Endothelial cell of umbilical vein (primary cell): ENCODE data around the gene HMGA1. TPM values are rescaled to one million over a fixed set of nuclear protein-coding genes. Genes with fewer than 3 reads are reported as not detected.

Source experiments
- BruUV-seq: library from RNA; stranded (reverse); fragments of 400-500 nt; replicated peaks from 2 replicates; lab custom pipeline; 2021; lab: Mats Ljungman, UMichigan
- CTCF ChIA-PET: fragments of 300-600, 350-600 bp; sonication (Branson Sonifier 250); formaldehyde crosslinking; loops from one replicate; lab custom pipeline; 2021; ENCODE audit warnings: antibody characterized with exemption, inconsistent platforms; lab: Charles Lee
- POLR2A ChIA-PET: fragments of 300-600, 350-600 bp; sonication (Branson Sonifier 250); formaldehyde crosslinking; loops from one replicate; lab custom pipeline; 2021; ENCODE audit warnings: antibody characterized with exemption, inconsistent platforms; lab: Charles Lee
- DNase-seq: peaks from one replicate; pipeline ENCODE4 v3.0.0-alpha.2; 2011; ENCODE audit warnings: low read depth, low spot score
- FAIRE-seq: peaks from 2 replicates; lab custom pipeline; 2011; peaks lifted over from hg19 to GRCh38; lab: Jason Lieb, UNC
- H2AFZ ChIP-seq: 2 replicates; pipeline ENCODE4 v1.6.0; 2012; ENCODE audit warnings: low read depth, low read length, control low read depth, inconsistent platforms
- H3K27ac ChIP-seq: 2 replicates; pipeline ENCODE4 v1.5.1; 2011; ENCODE audit warnings: low read depth, mild to moderate bottlenecking, control low read depth, low read length, moderate library complexity; ENCODE audit not compliant: insufficient read depth
- H3K27me3 ChIP-seq, 2 experiments: 2 replicates each; pipeline versions ENCODE4 v1.6.0 to v1.6.1; 2011; ENCODE audit warnings: low read length in 2 of 2, mixed read lengths in 1 of 2; ENCODE audit not compliant: control insufficient read depth in 2 of 2, insufficient read depth in 2 of 2
- H3K36me3 ChIP-seq, 2 experiments: 2 replicates in 1 of 2; 3 replicates in 1 of 2; pipeline ENCODE4 v1.5.1; 2011; ENCODE audit warnings: low read length in 2 of 2, mild to moderate bottlenecking in 1 of 2, moderate library complexity in 1 of 2; ENCODE audit not compliant: control insufficient read depth in 2 of 2, insufficient read depth in 2 of 2; ENCODE audit errors: extremely low read depth in 1 of 2
- H3K4me1 ChIP-seq: 3 replicates; pipeline ENCODE4 v1.5.1; 2011; ENCODE audit warnings: mild to moderate bottlenecking, low read length; ENCODE audit not compliant: control insufficient read depth, insufficient read depth; ENCODE audit errors: extremely low read depth
- H3K4me2 ChIP-seq: 2 replicates; pipeline ENCODE4 v1.6.1; 2011; ENCODE audit warnings: low read length, control low read depth, mixed read lengths; ENCODE audit not compliant: insufficient read depth
- H3K4me3 ChIP-seq, 3 experiments: fragments of 200-600 bp in 1 of 3; sonication (generic), shearing (Covaris generic) in 1 of 3; replicated peaks in 1 of 3; 2 replicates each; pipeline ENCODE4 v1.5.1; 2011 to 2016; ENCODE audit warnings: control low read depth in 3 of 3, low read length in 3 of 3, mild to moderate bottlenecking in 2 of 3, inconsistent platforms in 1 of 3, low read depth in 1 of 3, moderate library complexity in 1 of 3; ENCODE audit not compliant: insufficient read depth in 1 of 3
- H3K79me2 ChIP-seq: 2 replicates; pipeline ENCODE4 v1.6.0; 2012; ENCODE audit warnings: low read length, inconsistent platforms; ENCODE audit not compliant: control insufficient read depth, insufficient read depth
- H3K9ac ChIP-seq: replicated peaks from 2 replicates; pipeline ENCODE3; 2011; ENCODE audit warnings: low read length, control low read depth; ENCODE audit not compliant: insufficient read depth; ENCODE audit errors: extremely low read depth
- H3K9me1 ChIP-seq: replicated peaks from 3 replicates; pipeline ENCODE4 v1.6.0; 2011; ENCODE audit warnings: mild to moderate bottlenecking, low read length; ENCODE audit not compliant: control insufficient read depth, insufficient read depth; ENCODE audit errors: extremely low read depth
- H3K9me3 ChIP-seq: replicated peaks from 2 replicates; pipeline ENCODE4 v1.5.1; 2012; ENCODE audit warnings: low read length, inconsistent platforms; ENCODE audit not compliant: control insufficient read depth, insufficient read depth
- H4K20me1 ChIP-seq: replicated peaks from 2 replicates; pipeline ENCODE3; 2011; ENCODE audit warnings: mild to moderate bottlenecking, low read length; ENCODE audit not compliant: control insufficient read depth, insufficient read depth; ENCODE audit errors: extremely low read depth
- CTCF ChIP-seq, 2 donors: IDR thresholded peaks; 1 replicate in 1 of 2; 2 replicates in 1 of 2; pipeline ENCODE4 v1.5.1; 2011; ENCODE audit warnings: low read length in 2 of 2, mild to moderate bottlenecking in 2 of 2, moderate library complexity in 2 of 2, control low read depth in 1 of 2, inconsistent platforms in 1 of 2, low read depth in 1 of 2; ENCODE audit not compliant: insufficient read depth in 1 of 2; ENCODE audit errors: extremely low read depth in 1 of 2
- EZH2 ChIP-seq: IDR thresholded peaks from 2 replicates; pipeline ENCODE4 v1.6.1; 2012; ENCODE audit warnings: borderline replicate concordance, low read depth, mild to moderate bottlenecking, moderate library complexity, low read length, inconsistent platforms; ENCODE audit not compliant: severe bottlenecking
- FOS ChIP-seq: IDR thresholded peaks from 2 replicates; pipeline ENCODE4 v1.6.1; 2011; ENCODE audit warnings: mild to moderate bottlenecking, low read length, moderate library complexity, borderline replicate concordance; ENCODE audit not compliant: insufficient read depth
- GATA2 ChIP-seq: IDR thresholded peaks from 2 replicates; pipeline ENCODE4 v1.7.0; 2011; ENCODE audit warnings: low read depth, mild to moderate bottlenecking, moderate library complexity, mixed read lengths, low read length; ENCODE audit not compliant: insufficient read length, insufficient read depth
- JUN ChIP-seq: IDR thresholded peaks from 2 replicates; pipeline ENCODE4 v1.6.1; 2011; ENCODE audit warnings: borderline replicate concordance, low read depth; ENCODE audit not compliant: insufficient read length, insufficient read depth
- MAX ChIP-seq: IDR thresholded peaks from 2 replicates; pipeline ENCODE4 v1.6.1; 2011; ENCODE audit not compliant: insufficient read depth, insufficient read length
- MYC ChIP-seq: IDR thresholded peaks from one replicate; pipeline ENCODE4 v1.6.1; 2011; ENCODE audit warnings: mild to moderate bottlenecking, low read depth, low read length
- POLR2A ChIP-seq: IDR thresholded peaks from 2 replicates; pipeline ENCODE4 v1.6.1; 2012; ENCODE audit warnings: low read depth, mild to moderate bottlenecking, control low read depth, low read length
- POLR2AphosphoS5 ChIP-seq: IDR thresholded peaks from 2 replicates; pipeline ENCODE4 v1.6.1; 2012; ENCODE audit warnings: low read depth, mild to moderate bottlenecking, control low read depth, low read length, moderate library complexity; ENCODE audit not compliant: insufficient read depth
- dilution Hi-C: fragments of 300-500 bp; cut with MboI; formaldehyde crosslinking; loops from one replicate; pipeline ENCODE4 v1.15.0; 2019; ENCODE audit warnings: low sequenced_read_pairs; ENCODE audit not compliant: extremely low pct_ligation_motif_present
- intact Hi-C: fragments of 100-400 bp; cut with micrococcal nuclease; formaldehyde crosslinking; loops from one replicate; pipeline ENCODE4 v1.10.0; 2022
- polyA plus RNA-seq, 4 experiments: library from polyadenylated mRNA; depleted of rRNA in 3 of 4; stranded (reverse) in 3 of 4; unstranded in 1 of 4; fragments of >200 nt; gene quantifications; 2 replicates each; pipeline versions ENCODE4 v1.2.1 to v1.2.3, GENCODE V29; 2011 to 2012; ENCODE audit warnings: missing spikeins in 1 of 4
- total RNA-seq: library from RNA; stranded (reverse); gene quantifications from 2 replicates; pipeline ENCODE4 v1.2.3, GENCODE V29; 2021

The HMGA1 gene
- total and polyA plus RNA-seq, 2 donors (not counting 3 experiments of a cell fraction or from before 2014, with no cell fraction given): 425 to 1,108 TPM

DNA sequence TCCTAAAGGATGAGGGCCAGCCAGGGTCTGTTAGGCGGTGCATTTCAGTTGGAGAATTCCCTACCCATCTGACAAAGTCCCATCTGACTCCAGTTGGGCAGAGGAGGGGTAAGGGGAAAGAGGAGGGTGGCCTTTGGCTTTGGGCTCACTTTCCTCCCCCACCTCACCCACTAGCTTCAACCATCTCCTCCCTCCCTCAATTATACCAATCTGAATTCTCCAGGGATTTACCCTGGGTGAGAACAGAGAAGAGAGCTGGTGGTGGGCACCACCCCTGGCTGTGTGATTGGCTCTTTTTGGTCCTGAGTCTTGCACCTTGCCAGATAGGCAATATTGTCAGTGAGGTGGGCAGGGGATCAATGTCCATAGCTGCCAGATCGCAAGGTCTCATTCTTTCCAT is 3.2 kb downstream of the HMGA1 start:
- no TSS peak for BruUV-seq
- Histone ChIP-seq H3K4me2 (peak overlapping the region; percentile 94), H3K79me2 (peaks cover 56% of the 10 kb centered on the region), H3K9me3 (no peaks in the 10 kb centered on the region), H3K27ac (peak overlapping the region; percentile 70), H2AFZ (no peak overlapping the region), H3K4me3 (peak overlapping the region in 2 of 3 experiments; percentile 97 to 98), H3K4me1 (peaks cover 72% of the 10 kb centered on the region), H3K9ac (peak overlapping the region; percentile 12), H3K9me1 (no peaks in the 10 kb centered on the region), H4K20me1 (no peaks in the 10 kb centered on the region), H3K36me3 (peaks cover 9 to 12% of the 10 kb centered on the region in 2 experiments), H3K27me3 (no peaks in the 10 kb centered on the region)
- TF ChIP-seq JUN (no peak), MYC (no peak), POLR2A (peak; percentile 23), EZH2 (no peak), FOS (no peak), GATA2 (no peak), POLR2AphosphoS5 (peak; percentile 11), CTCF (IDR thresholded peaks at IDR 0.05; ENCODE audit: extremely low read depth in 1 of 2, insufficient read depth in 1 of 2, low read depth in 1 of 2, low read length in 2 of 2) (no peak), MAX (no peak)
- ChIA-PET CTCF (interaction anchor here (1.5 to 6.1 kb wide), 2 partner anchors 44 to 175 kb away, joined by 10 to 74 read pairs; no protein-coding TSS in a partner anchor), POLR2A (no interaction called here)
- dilution Hi-C loops: no loop called here
- peak; percentile 49 for FAIRE-seq
- no peak for DNase-seq
- intact Hi-C loops: loop anchor here (5.0 kb wide), 1 partner anchor 458 kb away; no protein-coding TSS in a partner anchor
